ENCODE measurements around the gene TUBA4A.
"Not testable (repeated sequence)": the region's sequence is repeated elsewhere in the genome, so short reads cannot be mapped to it uniquely, and the experiment has no call there.

Gene TUBA4A

GRCh38 chr2:219287580-219288265 is 34.0 kb upstream of the TUBA4A start:
- Histone ChIP-seq H3K9me3 (ENCODE audit: control insufficient read depth in 5 of 5, low read length in 5 of 5) (no peaks in the 10 kb centered on the region), H3K9ac (ENCODE audit: low read length in 5 of 5) (peak overlapping the region in 1 of 5 donors; percentile 23), H3K4me1 (ENCODE audit: control insufficient read depth in 5 of 5, insufficient read depth in 5 of 5, low read length in 5 of 5) (peaks cover 0 to 31% (median 23%) of the 10 kb centered on the region in 5 donors), H3K27me3 (ENCODE audit: control insufficient read depth in 5 of 5, insufficient read depth in 4 of 5, low read length in 5 of 5) (no peaks in the 10 kb centered on the region), H3K4me3 (ENCODE audit: low read depth in 1 of 5, low read length in 5 of 5) (no peak overlapping the region), H3K27ac (ENCODE audit: low read depth, low read length) (no peak overlapping the region), H3K36me3 (ENCODE audit: control insufficient read depth in 5 of 5, insufficient read depth in 5 of 5, low read length in 5 of 5) (peaks cover 0 to 41% (median 35%) of the 10 kb centered on the region in 5 donors)

DNA sequence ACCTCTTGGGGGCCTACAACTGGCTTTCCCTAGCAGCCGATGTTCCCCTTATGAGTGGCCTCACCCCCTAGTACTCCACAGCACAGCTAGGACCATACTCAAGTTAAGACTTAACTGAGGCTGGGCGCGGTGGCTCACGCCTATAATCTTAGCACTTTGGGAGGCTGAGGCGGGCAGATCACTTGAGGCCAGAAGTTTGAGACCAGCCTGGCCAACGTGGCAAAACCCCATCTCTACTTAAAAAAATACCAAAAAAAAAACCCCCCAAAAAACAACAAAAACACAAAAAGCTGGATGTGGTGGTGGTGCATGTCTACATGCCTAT is 33.4 kb upstream of the TUBA4A start:
- Histone ChIP-seq H3K36me3 (ENCODE audit: control insufficient read depth in 5 of 5, insufficient read depth in 5 of 5, low read length in 5 of 5) (peaks cover 0 to 47% (median 40%) of the 10 kb centered on the region in 5 donors), H3K27ac (ENCODE audit: low read depth, low read length) (peak overlapping the region; percentile 46), H3K4me1 (ENCODE audit: control insufficient read depth in 5 of 5, insufficient read depth in 5 of 5, low read length in 5 of 5) (peaks cover 0 to 31% (median 23%) of the 10 kb centered on the region in 5 donors)
- H3K9ac ChIP-seq (ENCODE audit: low read length in 5 of 5); H3K9me3 ChIP-seq (ENCODE audit: control insufficient read depth in 5 of 5, low read length in 5 of 5); H3K4me3 ChIP-seq (ENCODE audit: low read depth in 1 of 5, low read length in 5 of 5); H3K27me3 ChIP-seq (ENCODE audit: control insufficient read depth in 5 of 5, insufficient read depth in 4 of 5, low read length in 5 of 5): not testable (repeated sequence)

GRCh38 chr2:219286436-219287115 is 32.9 kb upstream of the TUBA4A start:
- H3K36me3 ChIP-seq (ENCODE audit: control insufficient read depth in 5 of 5, insufficient read depth in 5 of 5, low read length in 5 of 5), result peaks cover 0 to 52% (median 45%) of the 10 kb centered on the region in 5 donors
- H3K9me3 ChIP-seq (ENCODE audit: control insufficient read depth in 5 of 5, low read length in 5 of 5), result no peaks in the 10 kb centered on the region
- H3K9ac ChIP-seq (ENCODE audit: low read length in 5 of 5), result peak overlapping the region in 1 of 5 donors; percentile 33
- H3K27ac ChIP-seq (ENCODE audit: low read depth, low read length), result peak overlapping the region; percentile 46
- H3K4me3 ChIP-seq (ENCODE audit: low read depth in 1 of 5, low read length in 5 of 5), result no peak overlapping the region
- H3K4me1 ChIP-seq (ENCODE audit: control insufficient read depth in 5 of 5, insufficient read depth in 5 of 5, low read length in 5 of 5), result peaks cover 0 to 31% (median 23%) of the 10 kb centered on the region in 5 donors
- no peaks in the 10 kb centered on the region for H3K27me3 ChIP-seq (ENCODE audit: control insufficient read depth in 5 of 5, insufficient read depth in 4 of 5, low read length in 5 of 5)

DNA sequence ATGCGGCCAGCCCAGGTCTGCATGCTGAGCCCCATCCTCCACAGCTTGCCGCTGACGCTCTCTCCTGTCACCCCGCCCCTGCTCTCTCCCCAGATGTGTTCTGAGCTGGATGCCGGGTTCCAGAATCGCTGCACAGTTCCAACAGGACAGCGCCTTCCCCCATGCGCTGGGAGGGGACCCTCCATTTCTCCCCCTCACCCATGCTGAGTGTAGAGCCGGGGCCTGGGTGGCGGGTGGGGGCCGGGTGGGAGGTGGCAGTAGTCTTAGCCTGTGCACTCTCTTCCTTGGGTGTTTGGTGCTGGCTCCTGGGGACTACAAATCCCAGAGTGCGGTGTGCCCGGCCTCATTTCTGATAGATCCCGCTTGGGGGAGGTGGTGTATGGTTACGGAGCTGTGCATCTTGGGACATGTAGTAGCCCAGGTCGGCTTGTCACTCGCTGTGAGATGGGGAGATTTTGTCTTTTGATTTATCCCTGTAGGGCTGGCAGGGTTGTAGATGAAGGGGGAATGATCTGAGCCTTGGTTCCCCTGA is 32.2 kb upstream of the TUBA4A start:
- Histone ChIP-seq H3K27me3 (ENCODE audit: control insufficient read depth in 5 of 5, insufficient read depth in 4 of 5, low read length in 5 of 5) (no peaks in the 10 kb centered on the region), H3K27ac (ENCODE audit: low read depth, low read length) (peak overlapping the region; percentile 46), H3K9ac (ENCODE audit: low read length in 5 of 5) (no peak overlapping the region), H3K4me1 (ENCODE audit: control insufficient read depth in 5 of 5, insufficient read depth in 5 of 5, low read length in 5 of 5) (peaks cover 0 to 31% (median 23%) of the 10 kb centered on the region in 5 donors), H3K9me3 (ENCODE audit: control insufficient read depth in 5 of 5, low read length in 5 of 5) (no peaks in the 10 kb centered on the region), H3K4me3 (ENCODE audit: low read depth in 1 of 5, low read length in 5 of 5) (no peak overlapping the region), H3K36me3 (ENCODE audit: control insufficient read depth in 5 of 5, insufficient read depth in 5 of 5, low read length in 5 of 5) (peaks cover 0 to 59% (median 51%) of the 10 kb centered on the region in 5 donors)

DNA sequence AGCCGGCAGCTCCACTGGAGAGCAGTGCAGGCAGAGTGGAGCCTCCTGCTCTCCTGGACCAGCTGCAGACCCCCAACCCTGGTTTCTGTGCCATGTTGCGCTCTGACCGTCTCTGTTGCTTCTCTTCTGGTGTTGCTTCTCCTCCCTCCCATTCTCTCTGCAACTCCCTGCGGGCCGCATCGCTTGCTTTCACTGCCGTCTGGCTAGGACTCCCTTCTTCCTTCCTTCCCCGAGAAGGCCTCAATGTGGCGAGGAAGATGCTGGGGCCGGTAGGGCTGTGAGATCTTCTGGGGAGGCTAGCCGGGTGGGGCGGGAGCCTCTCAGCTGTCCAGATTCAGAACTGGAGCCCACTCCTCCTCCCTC is 31.6 kb upstream of the TUBA4A start:
- Histone ChIP-seq H3K9ac (ENCODE audit: low read length in 5 of 5) (no peak overlapping the region), H3K27me3 (ENCODE audit: control insufficient read depth in 5 of 5, insufficient read depth in 4 of 5, low read length in 5 of 5) (no peaks in the 10 kb centered on the region), H3K4me1 (ENCODE audit: control insufficient read depth in 5 of 5, insufficient read depth in 5 of 5, low read length in 5 of 5) (peaks cover 0 to 34% (median 25%) of the 10 kb centered on the region in 5 donors), H3K36me3 (ENCODE audit: control insufficient read depth in 5 of 5, insufficient read depth in 5 of 5, low read length in 5 of 5) (peaks cover 0 to 63% (median 52%) of the 10 kb centered on the region in 5 donors), H3K9me3 (ENCODE audit: control insufficient read depth in 5 of 5, low read length in 5 of 5) (no peaks in the 10 kb centered on the region), H3K4me3 (ENCODE audit: low read depth in 1 of 5, low read length in 5 of 5) (no peak overlapping the region), H3K27ac (ENCODE audit: low read depth, low read length) (peak overlapping the region; percentile 30)

GRCh38 chr2:219284501-219285372 is 31.0 kb upstream of the TUBA4A start:
- H3K4me3 ChIP-seq (ENCODE audit: low read depth in 1 of 5, low read length in 5 of 5), result no peak overlapping the region
- H3K27ac ChIP-seq (ENCODE audit: low read depth, low read length), result peak overlapping the region; percentile 30
- H3K9ac ChIP-seq (ENCODE audit: low read length in 5 of 5), result no peak overlapping the region
- H3K36me3 ChIP-seq (ENCODE audit: control insufficient read depth in 5 of 5, insufficient read depth in 5 of 5, low read length in 5 of 5), result peaks cover 0 to 63% (median 53%) of the 10 kb centered on the region in 5 donors
- H3K4me1 ChIP-seq (ENCODE audit: control insufficient read depth in 5 of 5, insufficient read depth in 5 of 5, low read length in 5 of 5), result peaks cover 2 to 35% (median 26%) of the 10 kb centered on the region in 5 donors
- H3K27me3 ChIP-seq (ENCODE audit: control insufficient read depth in 5 of 5, insufficient read depth in 4 of 5, low read length in 5 of 5), result no peaks in the 10 kb centered on the region
- H3K9me3 ChIP-seq (ENCODE audit: control insufficient read depth in 5 of 5, low read length in 5 of 5), result no peaks in the 10 kb centered on the region

GRCh38 chr2:219282943-219283581 is 29.3 kb upstream of the TUBA4A start:
- Histone ChIP-seq H3K9ac (ENCODE audit: low read length in 5 of 5) (no peak overlapping the region), H3K4me1 (ENCODE audit: control insufficient read depth in 5 of 5, insufficient read depth in 5 of 5, low read length in 5 of 5) (peaks cover 4 to 37% (median 31%) of the 10 kb centered on the region in 5 donors)

DNA sequence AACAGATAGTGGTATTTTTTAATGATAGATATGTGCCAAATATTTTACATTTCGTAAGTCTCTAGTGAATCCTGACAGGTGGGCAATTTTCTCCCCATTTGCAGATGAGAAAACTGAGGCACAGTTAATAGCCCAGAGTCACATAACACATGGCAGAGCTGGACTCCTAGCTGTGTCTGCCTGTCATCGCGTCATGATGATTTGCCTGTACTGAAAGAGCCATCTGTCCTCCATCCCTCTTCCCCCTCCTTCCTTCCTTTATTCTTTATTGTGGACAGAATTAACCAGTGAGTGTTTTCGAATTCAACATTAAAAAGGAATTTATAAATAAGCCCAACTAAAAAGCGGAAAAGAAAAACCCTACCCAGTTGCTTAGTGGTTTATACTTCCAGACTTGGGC is 28.7 kb upstream of the TUBA4A start:
- H3K9me3 ChIP-seq (ENCODE audit: control insufficient read depth in 5 of 5, low read length in 5 of 5), result no peaks in the 10 kb centered on the region
- peaks cover 6 to 41% (median 36%) of the 10 kb centered on the region in 5 donors for H3K4me1 ChIP-seq (ENCODE audit: control insufficient read depth in 5 of 5, insufficient read depth in 5 of 5, low read length in 5 of 5)
- H3K27me3 ChIP-seq (ENCODE audit: control insufficient read depth in 5 of 5, insufficient read depth in 4 of 5, low read length in 5 of 5), result no peaks in the 10 kb centered on the region
- H3K27ac ChIP-seq (ENCODE audit: low read depth, low read length), result no peak overlapping the region
- H3K4me3 ChIP-seq (ENCODE audit: low read depth in 1 of 5, low read length in 5 of 5), result no peak overlapping the region
- peaks cover 0 to 63% (median 53%) of the 10 kb centered on the region in 5 donors for H3K36me3 ChIP-seq (ENCODE audit: control insufficient read depth in 5 of 5, insufficient read depth in 5 of 5, low read length in 5 of 5)
- no peak overlapping the region for H3K9ac ChIP-seq (ENCODE audit: low read length in 5 of 5)

More at GRCh38 chr2:219282943-219283581, 29.3 kb upstream of the TUBA4A start:
- Histone ChIP-seq H3K9me3 (ENCODE audit: control insufficient read depth in 5 of 5, low read length in 5 of 5) (no peaks in the 10 kb centered on the region), H3K27ac (ENCODE audit: low read depth, low read length) (no peak overlapping the region), H3K27me3 (ENCODE audit: control insufficient read depth in 5 of 5, insufficient read depth in 4 of 5, low read length in 5 of 5) (no peaks in the 10 kb centered on the region), H3K36me3 (ENCODE audit: control insufficient read depth in 5 of 5, insufficient read depth in 5 of 5, low read length in 5 of 5) (peaks cover 0 to 63% (median 53%) of the 10 kb centered on the region in 5 donors), H3K4me3 (ENCODE audit: low read depth in 1 of 5, low read length in 5 of 5) (no peak overlapping the region)

- H3K27me3 ChIP-seq (ENCODE audit: control insufficient read depth in 5 of 5, insufficient read depth in 4 of 5, low read length in 5 of 5), result no peaks in the 10 kb centered on the region
- no peak overlapping the region for H3K27ac ChIP-seq (ENCODE audit: low read depth, low read length)
- peaks cover 6 to 38% (median 35%) of the 10 kb centered on the region in 5 donors for H3K4me1 ChIP-seq (ENCODE audit: control insufficient read depth in 5 of 5, insufficient read depth in 5 of 5, low read length in 5 of 5)
- no peak overlapping the region for H3K9ac ChIP-seq (ENCODE audit: low read length in 5 of 5)
- H3K9me3 ChIP-seq (ENCODE audit: control insufficient read depth in 5 of 5, low read length in 5 of 5), result no peaks in the 10 kb centered on the region
- no peak overlapping the region for H3K4me3 ChIP-seq (ENCODE audit: low read depth in 1 of 5, low read length in 5 of 5)
- H3K36me3 ChIP-seq (ENCODE audit: control insufficient read depth in 5 of 5, insufficient read depth in 5 of 5, low read length in 5 of 5), result peaks cover 0 to 60% (median 53%) of the 10 kb centered on the region in 5 donors
Observed at GRCh38 chr2:219281588-219281987, 27.9 kb upstream of the TUBA4A start.

Data from subcutaneous abdominal adipose tissue (tissue), 5 donors.